NCI-H146 (cell line): Measurements from ENCODE around the gene PLEKHJ1.

Experiments
- DNase-seq: peaks from one replicate; lab custom pipeline; 2025; lab: John Stamatoyannopoulos, UW

PLEKHJ1 gene

GRCh38 chr19:2249010-2249866 lies 13.1 kb upstream of the PLEKHJ1 start, which contains the start of gene AMH:
Gene AMH, plus strand, starts transcription at chr19:2249323. Its CDS starts 10 bp downstream, at chr19:2249333.
- DNase-seq = no peak

GRCh38 chr19:2248136-2249009 lies 12.2 kb upstream of the PLEKHJ1 start:
- no peak for DNase-seq

- DNase-seq = no peak
Measured at GRCh38 chr19:2247433-2248101, 11.4 kb upstream of the PLEKHJ1 start.

GRCh38 chr19:2246801-2247361 lies 10.8 kb upstream of the PLEKHJ1 start:
- DNase-seq = no peak

GRCh38 chr19:2246014-2246620 lies 10.0 kb upstream of the PLEKHJ1 start:
- DNase-seq = no peak

- DNase-seq = no peak
Measured at GRCh38 chr19:2245273-2245672, 9.1 kb upstream of the PLEKHJ1 start.

GRCh38 chr19:2244486-2244885 lies 8.4 kb upstream of the PLEKHJ1 start:
- DNase-seq = no peak

GRCh38 chr19:2244125-2244411 lies 7.9 kb upstream of the PLEKHJ1 start:
- DNase-seq = no peak

- peak; percentile 49 for DNase-seq
Measured at GRCh38 chr19:2243274-2244124, 7.4 kb upstream of the PLEKHJ1 start.

- no peak for DNase-seq
Measured at GRCh38 chr19:2242816-2243215, 6.7 kb upstream of the PLEKHJ1 start.

- no peak for DNase-seq
Measured at GRCh38 chr19:2242092-2242537, 6.0 kb upstream of the PLEKHJ1 start.

- DNase-seq = no peak
Measured at GRCh38 chr19:2240881-2241760, 5.0 kb upstream of the PLEKHJ1 start.

GRCh38 chr19:2239771-2240770 lies 3.9 kb upstream of the PLEKHJ1 start:
- DNase-seq = no peak

GRCh38 chr19:2239173-2239572 lies 3.0 kb upstream of the PLEKHJ1 start:
- no peak for DNase-seq

GRCh38 chr19:2237869-2238153 lies 1.7 kb upstream of the PLEKHJ1 start:
- no peak for DNase-seq

- DNase-seq = no peak
Measured at GRCh38 chr19:2237051-2237868, 1.1 kb upstream of the PLEKHJ1 start.

GRCh38 chr19:2236064-2236313 lies 140 bp downstream of the PLEKHJ1 start:
- DNase-seq = no peak

- DNase-seq = peak; percentile 97
Measured at GRCh38 chr19:2235381-2236063, 607 bp downstream of the PLEKHJ1 start.
